PC-3 (cell line): ENCODE results near the gene TMEM86B. TPM values are rescaled to one million over a fixed set of nuclear protein-coding genes. Genes with fewer than 3 reads are reported as not detected.

Source experiments
- ATAC-seq: fragments of 200-7000 bp; cut with Tn5 transposase; 2 replicates; pipeline ENCODE4 v1.9.1; 2020; ENCODE audit warnings: mild to moderate bottlenecking, moderate library complexity
- BruUV-seq: library from RNA; stranded (reverse); fragments of 400-500 nt; replicated peaks from 2 replicates; lab custom pipeline; 2021; lab: Mats Ljungman, UMichigan
- CTCF ChIA-PET: fragments of 300-600 bp; sonication (Branson Sonifier 250); formaldehyde crosslinking; loops from one replicate; lab custom pipeline; 2022; ENCODE audit warnings: antibody characterized with exemption; lab: Charles Lee
- POLR2A ChIA-PET: fragments of 300-600 bp; sonication (Branson Sonifier 250); formaldehyde crosslinking; loops from one replicate; lab custom pipeline; 2022; ENCODE audit warnings: antibody characterized with exemption; ENCODE audit not compliant: unreplicated experiment; lab: Charles Lee
- DNase-seq: peaks from one replicate; pipeline ENCODE4 v3.0.0-alpha.2; 2015
- H2AFZ ChIP-seq: fragments of 300-600 bp; sonication (generic); 2 replicates; pipeline ENCODE4 v1.6.0; 2016; ENCODE audit warnings: antibody characterized with exemption, low read length
- H3F3A ChIP-seq: fragments of 300-600 bp; sonication (generic); one replicate; pipeline ENCODE4 v1.6.0; 2017; ENCODE audit warnings: antibody characterized with exemption, low read length, control low read depth, mild to moderate bottlenecking; ENCODE audit not compliant: unreplicated experiment
- H3K27ac ChIP-seq: fragments of 300-600 bp; sonication (generic); 2 replicates; pipeline ENCODE4 v1.5.1; 2016; ENCODE audit warnings: mild to moderate bottlenecking, low read length
- H3K27me3 ChIP-seq: fragments of 300-600 bp; sonication (generic); 2 replicates; pipeline ENCODE4 v1.6.1; 2016; ENCODE audit warnings: low read length, mixed read lengths
- H3K36me3 ChIP-seq: fragments of 300-600 bp; sonication (generic); 2 replicates; pipeline ENCODE4 v1.6.1; 2016; ENCODE audit warnings: low read depth, mixed run types, low read length, mixed read lengths
- H3K4me1 ChIP-seq: fragments of 300-600 bp; sonication (generic); 2 replicates; pipeline ENCODE4 v1.5.1; 2016; ENCODE audit warnings: low read length; ENCODE audit not compliant: insufficient read depth
- H3K4me2 ChIP-seq: fragments of 300-600 bp; sonication (generic); 2 replicates; pipeline ENCODE4 v1.6.0; 2016; ENCODE audit warnings: low read length
- H3K4me3 ChIP-seq: fragments of 300-600 bp; sonication (generic); 2 replicates; pipeline ENCODE4 v1.5.1; 2016; ENCODE audit warnings: mild to moderate bottlenecking, low read length, mixed read lengths
- H3K79me2 ChIP-seq: fragments of 300-600 bp; sonication (generic); 2 replicates; pipeline ENCODE4 v1.6.1; 2017; ENCODE audit warnings: low read length, mixed read lengths
- H3K9ac ChIP-seq: fragments of 300-600 bp; sonication (generic); 2 replicates; pipeline ENCODE4 v1.6.0; 2016; ENCODE audit warnings: mild to moderate bottlenecking, low read length
- H3K9me2 ChIP-seq: fragments of 300-600 bp; sonication (generic); replicated peaks from 2 replicates; pipeline ENCODE4 v1.6.1; 2016; ENCODE audit warnings: mixed run types, low read length, mixed read lengths
- H3K9me3 ChIP-seq: fragments of 300-600 bp; sonication (generic); 2 replicates; pipeline ENCODE4 v1.6.1; 2016; ENCODE audit warnings: low read length, mixed read lengths
- H4K20me1 ChIP-seq: fragments of 300-600 bp; sonication (generic); 2 replicates; pipeline ENCODE4 v1.6.1; 2016; ENCODE audit warnings: low read length, mixed read lengths
- EZH2 ChIP-seq: fragments of 300-600 bp; sonication (generic); IDR thresholded peaks from one replicate; pipeline ENCODE4 v1.6.1; 2017; ENCODE audit warnings: antibody characterized with exemption, mild to moderate bottlenecking, low read length; ENCODE audit not compliant: unreplicated experiment
- EZH2phosphoT487 ChIP-seq: fragments of 300-600 bp; sonication (generic); IDR thresholded peaks from 2 replicates; pipeline ENCODE4 v1.6.1; 2018; ENCODE audit warnings: mild to moderate bottlenecking, antibody characterized with exemption, low read length, borderline replicate concordance
- intact Hi-C: fragments of 100-400 bp; cut with micrococcal nuclease; formaldehyde crosslinking; loops from 2 replicates; pipeline ENCODE4 v1.9.0; 2023
- total RNA-seq: library from RNA; depleted of rRNA; stranded (reverse); fragments of >200 nt; gene quantifications from 2 replicates; pipeline ENCODE4 v1.2.3, GENCODE V29; 2014
- TF ChIP-seq, protein P1 (sequence below): fragments of 300-600 bp; sonication (generic); conservative IDR thresholded peaks from 2 replicates; pipeline ENCODE4 v1.5.1; 2017; ENCODE audit warnings: antibody characterized with exemption, low read depth, mild to moderate bottlenecking, low read length

Gene TMEM86B
- total RNA-seq, 1 experiment from 2014 or later = 11.8 TPM

GRCh38 chr19:55229145-55229788 is 704 bp upstream of the TMEM86B start:
- no peaks in the 10 kb centered on the region for H3K79me2 ChIP-seq
- H3K36me3 ChIP-seq = peaks cover 35% of the 10 kb centered on the region
- no peak overlapping the region for H3K27ac ChIP-seq
- H3K27me3 ChIP-seq = no peaks in the 10 kb centered on the region
- no peaks in the 10 kb centered on the region for H3K9me3 ChIP-seq
- intact Hi-C loops = no loop called here
- H3K4me3 ChIP-seq = no peak overlapping the region
- no peaks in the 10 kb centered on the region for H3F3A ChIP-seq
- TF ChIP-seq EZH2 (no peak), EZH2phosphoT487 (no peak)
- TF ChIP-seq, protein P1, sequence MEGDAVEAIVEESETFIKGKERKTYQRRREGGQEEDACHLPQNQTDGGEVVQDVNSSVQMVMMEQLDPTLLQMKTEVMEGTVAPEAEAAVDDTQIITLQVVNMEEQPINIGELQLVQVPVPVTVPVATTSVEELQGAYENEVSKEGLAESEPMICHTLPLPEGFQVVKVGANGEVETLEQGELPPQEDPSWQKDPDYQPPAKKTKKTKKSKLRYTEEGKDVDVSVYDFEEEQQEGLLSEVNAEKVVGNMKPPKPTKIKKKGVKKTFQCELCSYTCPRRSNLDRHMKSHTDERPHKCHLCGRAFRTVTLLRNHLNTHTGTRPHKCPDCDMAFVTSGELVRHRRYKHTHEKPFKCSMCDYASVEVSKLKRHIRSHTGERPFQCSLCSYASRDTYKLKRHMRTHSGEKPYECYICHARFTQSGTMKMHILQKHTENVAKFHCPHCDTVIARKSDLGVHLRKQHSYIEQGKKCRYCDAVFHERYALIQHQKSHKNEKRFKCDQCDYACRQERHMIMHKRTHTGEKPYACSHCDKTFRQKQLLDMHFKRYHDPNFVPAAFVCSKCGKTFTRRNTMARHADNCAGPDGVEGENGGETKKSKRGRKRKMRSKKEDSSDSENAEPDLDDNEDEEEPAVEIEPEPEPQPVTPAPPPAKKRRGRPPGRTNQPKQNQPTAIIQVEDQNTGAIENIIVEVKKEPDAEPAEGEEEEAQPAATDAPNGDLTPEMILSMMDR = no peak
- POLR2A ChIA-PET = no interaction called here
- H4K20me1 ChIP-seq = 0 out of 2 replicates have a peak, but pooled peaks cover 8% of the 10 kb centered on the region
- DNase-seq = no peak
- H3K4me2 ChIP-seq = no peak overlapping the region
- no peaks in the 10 kb centered on the region for H3K4me1 ChIP-seq
- no TSS peak for BruUV-seq
- ATAC-seq = no peak
- H3K9me2 ChIP-seq = no peaks in the 10 kb centered on the region
- no peak overlapping the region for H3K9ac ChIP-seq
- CTCF ChIA-PET = no interaction called here
- H2AFZ ChIP-seq = no peak overlapping the region

DNA sequence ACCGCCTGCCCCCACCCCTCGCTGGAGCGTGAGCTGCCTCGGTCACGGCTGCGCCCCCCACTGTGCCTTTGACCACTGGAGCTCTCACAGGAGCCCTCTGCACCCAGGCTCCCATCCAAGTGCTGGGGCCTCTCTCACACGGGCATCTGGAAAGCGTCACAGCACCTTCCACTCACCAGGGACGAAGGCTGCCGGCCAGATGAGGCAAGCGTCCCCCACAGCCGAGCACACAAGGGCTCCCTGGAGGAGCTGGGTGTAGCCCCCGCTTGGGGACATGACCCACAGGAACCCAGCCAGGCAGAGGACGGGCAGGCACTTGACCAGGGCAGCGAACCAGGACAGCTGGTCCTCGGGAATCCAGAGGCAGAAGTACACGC is 560 bp downstream of the TMEM86B start:
- intact Hi-C loops = no loop called here
- no peaks in the 10 kb centered on the region for H3K9me3 ChIP-seq
- no TSS peak for BruUV-seq
- H3K4me1 ChIP-seq = no peaks in the 10 kb centered on the region
- no peak for ATAC-seq
- 0 out of 2 replicates have a peak, but pooled peaks cover 5% of the 10 kb centered on the region for H4K20me1 ChIP-seq
- no peaks in the 10 kb centered on the region for H3K79me2 ChIP-seq
- no peak overlapping the region for H3K9ac ChIP-seq
- POLR2A ChIA-PET = no interaction called here
- no peak overlapping the region for H2AFZ ChIP-seq
- H3K4me3 ChIP-seq = no peak overlapping the region
- peaks cover 30% of the 10 kb centered on the region for H3K36me3 ChIP-seq
- H3K27ac ChIP-seq = no peak overlapping the region
- CTCF ChIA-PET = no interaction called here
- TF ChIP-seq, protein P1 = no peak
- TF ChIP-seq EZH2 = no peak
- TF ChIP-seq EZH2phosphoT487 = no peak
- no peak overlapping the region for H3K4me2 ChIP-seq
- no peaks in the 10 kb centered on the region for H3K27me3 ChIP-seq
- DNase-seq = no peak
- H3K9me2 ChIP-seq = no peaks in the 10 kb centered on the region
- no peaks in the 10 kb centered on the region for H3F3A ChIP-seq

- Histone ChIP-seq H3F3A (no peaks in the 10 kb centered on the region), H2AFZ (no peak overlapping the region), H3K4me1 (no peaks in the 10 kb centered on the region), H3K4me3 (no peak overlapping the region), H3K36me3 (peaks cover 24% of the 10 kb centered on the region; the same call in 1 of the 2 replicates), H3K27ac (no peak overlapping the region), H3K27me3 (no peaks in the 10 kb centered on the region), H4K20me1 (no peaks in the 10 kb centered on the region), H3K9me3 (no peaks in the 10 kb centered on the region), H3K79me2 (no peaks in the 10 kb centered on the region), H3K9me2 (no peaks in the 10 kb centered on the region), H3K4me2 (no peak overlapping the region), H3K9ac (no peak overlapping the region)
- ChIA-PET CTCF (no interaction called here), POLR2A (no interaction called here)
- DNase-seq (no peak), ATAC-seq (no peak; the same call in 1 of the 2 replicates)
- intact Hi-C loops = no loop called here
- no peak for TF ChIP-seq EZH2phosphoT487
- TF ChIP-seq EZH2 = no peak
- TF ChIP-seq, protein P1 = no peak
- BruUV-seq = no TSS peak
These were observed 1.1 kb downstream of the TMEM86B start for GRCh38 chr19:55227241-55228014.
